K562 (cell line): ENCODE data around the gene IPPK. TPM values are rescaled to one million over a fixed set of nuclear protein-coding genes. Genes with fewer than 3 reads are reported as not detected.

Source experiments
- ATAC-seq: fragments of 200-7000 bp; cut with Tn5 transposase; 3 replicates; pipeline ENCODE4 v1.9.1; 2020; ENCODE audit warnings: moderate library complexity
- BruUV-seq: library from RNA; stranded (reverse); fragments of 400-500 nt; replicated peaks from 2 replicates; lab custom pipeline; 2021; lab: Mats Ljungman, UMichigan
- CTCF ChIA-PET: fragments of 300-600 bp; formaldehyde crosslinking; extraction: SDS; loops from one replicate; lab custom pipeline; 2021; ENCODE audit warnings: low intra/inter-chr PET ratio; lab: Yijun Ruan, JAX
- POLR2A ChIA-PET: fragments of 300-600, 350-650 bp; sonication (Branson Sonifier 250); formaldehyde crosslinking; extraction: SDS; loops from one replicate; lab custom pipeline; 2021; ENCODE audit warnings: antibody characterized with exemption, inconsistent platforms; lab: Yijun Ruan, JAX
- DNase-seq, 4 experiments: peaks; one replicate each; pipeline versions ENCODE4 v3.0.0 to v3.0.0-alpha.2; 2011 to 2018; ENCODE audit warnings: low spot score in 3 of 4, mixed read lengths in 3 of 4; ENCODE audit errors: extremely low read depth in 1 of 4
- FAIRE-seq: peaks from 2 replicates; lab custom pipeline; 2011; peaks lifted over from hg19 to GRCh38; lab: Jason Lieb, UNC
- H2AFZ ChIP-seq: 2 replicates; pipeline ENCODE4 v1.6.0; 2011; ENCODE audit warnings: low read depth, low read length, control low read depth, inconsistent platforms
- H3K27ac ChIP-seq: fragments of 200-600 bp; 3 replicates; pipeline ENCODE4 v1.8.0; 2011; ENCODE audit warnings: low read depth, mild to moderate bottlenecking, control low read depth, inconsistent platforms, low read length, moderate library complexity, mixed read lengths; ENCODE audit errors: extremely low read depth
- H3K27me3 ChIP-seq, 2 experiments: fragments of 300-600 bp in 1 of 2; 2 replicates in 1 of 2; 3 replicates in 1 of 2; pipeline versions ENCODE4 v1.6.0 to v1.8.0; 2011; ENCODE audit warnings: inconsistent platforms in 2 of 2, low read length in 2 of 2, mild to moderate bottlenecking in 1 of 2, mixed read lengths in 1 of 2, moderate library complexity in 1 of 2; ENCODE audit not compliant: control insufficient read depth in 2 of 2, insufficient read depth in 2 of 2
- H3K36me3 ChIP-seq: fragments of 300-600 bp; 3 replicates; pipeline ENCODE4 v1.8.0; 2011; ENCODE audit warnings: mild to moderate bottlenecking, low read length, inconsistent platforms; ENCODE audit not compliant: control insufficient read depth, insufficient read depth
- H3K4me1 ChIP-seq, 2 experiments: fragments of 200-600 bp in 1 of 2; replicated peaks in 1 of 2; 2 replicates in 1 of 2; 3 replicates in 1 of 2; pipeline versions ENCODE4 v1.5.1 to v1.8.0; 2011; ENCODE audit warnings: inconsistent platforms in 2 of 2, low read length in 2 of 2, mild to moderate bottlenecking in 1 of 2, mixed read lengths in 1 of 2, moderate library complexity in 1 of 2; ENCODE audit not compliant: control insufficient read depth in 2 of 2, insufficient read depth in 2 of 2
- H3K4me2 ChIP-seq: 2 replicates; pipeline ENCODE4 v1.6.1; 2011; ENCODE audit warnings: low read length, control low read depth, inconsistent platforms, mixed read lengths; ENCODE audit not compliant: insufficient read depth
- H3K4me3 ChIP-seq: fragments of 200-600 bp; sonication (generic), shearing (Covaris generic); 2 replicates; pipeline ENCODE4 v1.5.1; 2016; ENCODE audit warnings: control low read depth, inconsistent platforms
- H3K79me2 ChIP-seq: fragments of 200-600 bp; 3 replicates; pipeline ENCODE4 v1.8.0; 2011; ENCODE audit warnings: low read length, inconsistent platforms; ENCODE audit not compliant: control insufficient read depth, insufficient read depth
- H3K9ac ChIP-seq, 2 experiments: 2 replicates each; pipeline versions ENCODE4 v1.6.0 to v1.6.1; 2011; ENCODE audit warnings: low read depth in 2 of 2, low read length in 2 of 2, control low read depth in 1 of 2, inconsistent platforms in 1 of 2, mild to moderate bottlenecking in 1 of 2, mixed read lengths in 1 of 2; ENCODE audit not compliant: insufficient read depth in 1 of 2
- H3K9me1 ChIP-seq: one replicate; pipeline ENCODE4 v1.6.0; 2011; ENCODE audit warnings: inconsistent platforms, mild to moderate bottlenecking, low read length, moderate library complexity; ENCODE audit not compliant: control insufficient read depth, insufficient read depth
- H3K9me3 ChIP-seq: replicated peaks from 2 replicates; pipeline ENCODE4 v1.5.1; 2011; ENCODE audit warnings: low read depth, low read length, inconsistent platforms; ENCODE audit not compliant: control insufficient read depth, insufficient read depth
- H4K20me1 ChIP-seq: replicated peaks from 2 replicates; pipeline ENCODE4 v1.6.1; 2011; ENCODE audit warnings: low read length, inconsistent platforms, mixed read lengths; ENCODE audit not compliant: control insufficient read depth, insufficient read depth
- BRF1 ChIP-seq: IDR thresholded peaks from 3 replicates; pipeline ENCODE4 v1.6.1; 2011; ENCODE audit warnings: borderline replicate concordance, mild to moderate bottlenecking; ENCODE audit not compliant: insufficient read length; ENCODE audit errors: extremely low read depth
- DACH1 ChIP-seq: fragments of 450-650 bp; IDR thresholded peaks from 2 replicates; pipeline ENCODE4 v1.6.1; 2018; ENCODE audit not compliant: partially characterized antibody
- DDX20 ChIP-seq: fragments of 450-650 bp; IDR thresholded peaks from 2 replicates; pipeline ENCODE4 v1.6.1; 2016; ENCODE audit warnings: missing genetic modification characterization, low read depth, mild to moderate bottlenecking, missing compliant biosample characterization, moderate library complexity
- EGR1 ChIP-seq: fragments of 450-650 bp; conservative IDR thresholded peaks from 2 replicates; pipeline ENCODE4 v1.6.1; 2017; ENCODE audit warnings: mild to moderate bottlenecking
- EHMT2 ChIP-seq: fragments of 450-650 bp; IDR thresholded peaks from 2 replicates; pipeline ENCODE4 v1.6.1; 2018; ENCODE audit warnings: antibody characterized with exemption
- HDAC8 ChIP-seq: fragments of 450-650 bp; IDR thresholded peaks from 2 replicates; pipeline ENCODE4 v1.6.1; 2016; ENCODE audit warnings: mild to moderate bottlenecking, missing genetic modification characterization, moderate library complexity, missing compliant biosample characterization
- HEY1 ChIP-seq: fragments of 250-450 bp; sonication (Bioruptor Pico); IDR thresholded peaks from 2 replicates; pipeline ENCODE4 v1.5.0; 2020; ENCODE audit warnings: mild to moderate bottlenecking, moderate library complexity, borderline replicate concordance
- KAT7 ChIP-seq: sonication (generic); formaldehyde crosslinking; IDR thresholded peaks from 2 replicates; pipeline ENCODE4 v1.8.0; 2022; ENCODE audit warnings: missing genetic modification reagents, mild to moderate bottlenecking, borderline replicate concordance
- MYNN ChIP-seq, 2 experiments: sonication (generic); formaldehyde crosslinking in 1 of 2; IDR thresholded peaks; 2 replicates each; pipeline versions ENCODE4 v1.5.0 to v1.6.1; 2016 to 2020; ENCODE audit warnings: antibody characterized with exemption in 1 of 2, missing genetic modification reagents in 1 of 2
- NFIC ChIP-seq: fragments of 450-650 bp; IDR thresholded peaks from 2 replicates; pipeline ENCODE4 v1.6.1; 2017; ENCODE audit warnings: mild to moderate bottlenecking, inconsistent platforms
- SAP30 ChIP-seq: fragments of 200-600 bp; sonication (generic); IDR thresholded peaks from 2 replicates; pipeline ENCODE4 v1.6.1; 2012; ENCODE audit warnings: borderline replicate concordance, low read depth, mild to moderate bottlenecking, moderate library complexity, low read length, control low read depth, inconsistent platforms; ENCODE audit not compliant: insufficient read depth, poor library complexity, severe bottlenecking
- SUPT5H ChIP-seq: fragments of 450-650 bp; IDR thresholded peaks from 2 replicates; pipeline ENCODE4 v1.6.1; 2016
- ZNF274 ChIP-seq: IDR thresholded peaks from 2 replicates; pipeline ENCODE4 v1.6.1; 2011; ENCODE audit warnings: low read depth, mild to moderate bottlenecking, low read length, moderate library complexity, borderline replicate concordance
- ZNF785 ChIP-seq: fragments of 250-450 bp; sonication (Bioruptor Pico); IDR thresholded peaks from 2 replicates; pipeline ENCODE4 v1.4.0; 2020; ENCODE audit warnings: mild to moderate bottlenecking
- WGBS: fragments of 100-300 bp; shearing (Covaris generic); methylation state at CpG from one replicate; pipeline ENCODE4 v1.1.6; 2016; ENCODE audit warnings: low coverage, mixed read lengths; ENCODE audit not compliant: insufficient coverage; ENCODE audit errors: missing lambda C conversion rate; 5-methylcytosine and 5-hydroxymethylcytosine counted together
- in situ Hi-C: fragments of 300-500 bp; cut with MboI; formaldehyde crosslinking; loops from 4 replicates; pipeline ENCODE4 v1.15.0; 2018; ENCODE audit warnings: inconsistent platforms, mixed read lengths
- intact Hi-C: fragments of 100-400 bp; cut with micrococcal nuclease; formaldehyde crosslinking; loops from 2 replicates; pipeline ENCODE4 v1.14.2; 2022
- polyA plus RNA-seq, 8 experiments: library from polyadenylated mRNA; depleted of rRNA in 4 of 8; stranded (reverse) in 5 of 8; unstranded in 3 of 8; fragments of >200 nt; fragmentation: Nextera tagmentation in 2 of 8; fragmentation: Illumina TruSeq in 1 of 8; extraction: Ambion mirVana in 2 of 8; extraction: Trizol in 1 of 8; gene quantifications; 2 replicates each; pipeline versions ENCODE4 v1.2.1 to v1.2.3, GENCODE V29; 2011 to 2014; ENCODE audit warnings: inconsistent platforms in 1 of 8, missing spikeins in 1 of 8
- total RNA-seq, 7 experiments: library from RNA; depleted of rRNA in 6 of 7; stranded (reverse); fragments of >200 nt in 6 of 7; fragmentation: Illumina TruSeq in 2 of 7; extraction: Trizol in 2 of 7; gene quantifications; 2 replicates each; pipeline versions ENCODE4 v1.2.1 to v1.2.3, GENCODE V29; 2011 to 2021; ENCODE audit warnings: low replicate concordance in 1 of 7

Gene IPPK
- total and polyA plus RNA-seq, 9 of the 15 experiments (the other 6 are each of a cell fraction or from before 2014, with no cell fraction given), result 3.1 to 22.2 (median 11.2) TPM

- intact Hi-C loops, result loop anchor here (10.0 kb wide), 1 partner anchor 156 kb away; no protein-coding TSS in a partner anchor
- peaks cover 0 to 5% of the 10 kb centered on the region in 2 experiments; a peak in 1 of 5 replicates for H3K4me1 ChIP-seq
- FAIRE-seq, result no peak
- H4K20me1 ChIP-seq, result no peaks in the 10 kb centered on the region; the same call in 1 of the 2 replicates
- CTCF ChIA-PET, result no interaction called here
- no peaks in the 10 kb centered on the region for H3K9me1 ChIP-seq
- no peak for DNase-seq
- no peaks in the 10 kb centered on the region for H3K79me2 ChIP-seq
- H2AFZ ChIP-seq, result no peak overlapping the region
- no peaks in the 10 kb centered on the region for H3K9me3 ChIP-seq
- peaks cover 88% of the 10 kb centered on the region for H3K36me3 ChIP-seq
- POLR2A ChIA-PET, result interaction anchor here (0.7 kb wide), 2 partner anchors 11 to 112 kb away, joined by 3 to 4 read pairs; no protein-coding TSS in a partner anchor
- H3K9ac ChIP-seq, result no peak overlapping the region
- no peak for TF ChIP-seq SAP30
- TF ChIP-seq ZNF785 (CRISPR knock-in tag), result no peak
- TF ChIP-seq HDAC8 (tag), result no peak
- TF ChIP-seq MYNN (IDR thresholded peaks at IDR 0.05), result no peak
- no peak for TF ChIP-seq MYNN (CRISPR knock-in tag; IDR thresholded peaks at IDR 0.05)
- TF ChIP-seq DDX20, result no peak
- TF ChIP-seq ZNF274, result no peak
- TF ChIP-seq EHMT2, result no peak
- TF ChIP-seq DACH1, result no peak
- no peak for TF ChIP-seq BRF1
- TF ChIP-seq NFIC, result no peak
- no peak for TF ChIP-seq SUPT5H
- no peak for TF ChIP-seq HEY1 (CRISPR knock-in tag)
- no peak for TF ChIP-seq KAT7
- TF ChIP-seq EGR1, result no peak
- ATAC-seq, result no peak
- H3K27ac ChIP-seq, result no peak overlapping the region
- H3K4me3 ChIP-seq, result no peak overlapping the region
- H3K4me2 ChIP-seq, result no peak overlapping the region
- WGBS, result 94% methylated on average over 7 of the region's 7 CpGs
- no peaks in the 10 kb centered on the region for H3K27me3 ChIP-seq
- in situ Hi-C loops, result loop anchor here (5.0 to 10.0 kb wide), 2 partner anchors 314 to 502 kb away; partner anchors contain the start of genes CENPP and NOL8
- BruUV-seq, result no TSS peak
Measured at GRCh38 chr9:92639124-92639523, 30.8 kb downstream of the IPPK start.
